ENCODE data around the gene PDE1A. TPM values are rescaled to one million over a fixed set of nuclear protein-coding genes. Genes with fewer than 3 reads are reported as not detected.

PDE1A gene
- total and polyA plus RNA-seq, 3 experiments from 2014 or later = not detected

- H3K4me1 Mint-ChIP-seq = no peaks in the 10 kb centered on the region
- H3K9me3 Mint-ChIP-seq = no peaks in the 10 kb centered on the region
- Histone ChIP-seq H3K4me1 (ENCODE audit: insufficient read depth, low read length) (no peaks in the 10 kb centered on the region), H3K36me3 (ENCODE audit: insufficient read depth, low read length) (no peaks in the 10 kb centered on the region), H3K4me3 (ENCODE audit: low read length) (no peak overlapping the region), H3K27me3 (ENCODE audit: insufficient read depth, low read length, poor library complexity, severe bottlenecking) (no peaks in the 10 kb centered on the region), H3K27ac (ENCODE audit: low read depth, low read length) (no peak overlapping the region), H3K9me3 (ENCODE audit: low read length) (no peaks in the 10 kb centered on the region)
- ChIA-PET POLR2A (no interaction called here), CTCF (no interaction called here)
- H3K27me3 Mint-ChIP-seq = peaks cover 0 to 2% of the 10 kb centered on the region in 2 donors
- no peaks in the 10 kb centered on the region for H3K36me3 Mint-ChIP-seq
- H3K27ac Mint-ChIP-seq = no peak overlapping the region
- no peak for DNase-seq
- no peak overlapping the region for H3K4me3 Mint-ChIP-seq
Measured at GRCh38 chr2:182144041-182144775, 282.6 kb downstream of the PDE1A start.

DNA sequence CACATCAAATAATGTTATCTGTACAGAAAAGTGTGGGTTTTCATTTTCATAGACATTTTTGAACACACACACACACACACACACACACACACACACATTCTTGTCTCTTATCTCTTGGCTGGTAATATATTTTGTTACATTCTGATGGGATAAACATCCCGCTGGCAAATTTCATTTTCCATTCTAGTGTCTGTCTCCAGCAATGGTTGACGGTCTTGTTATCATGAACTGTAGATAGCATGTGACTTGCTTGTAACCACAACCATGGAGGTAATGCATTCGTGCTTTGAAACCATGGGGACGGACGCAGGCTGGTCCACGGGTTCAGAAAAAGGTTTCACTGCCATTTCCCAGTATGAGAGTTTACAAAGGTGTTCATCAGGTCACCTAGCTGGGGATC, 284.8 kb downstream of the PDE1A start:
- Mint-ChIP-seq H3K4me3 (no peak overlapping the region), H3K27ac (no peak overlapping the region), H3K9me3 (no peaks in the 10 kb centered on the region), H3K4me1 (no peaks in the 10 kb centered on the region), H3K36me3 (no peaks in the 10 kb centered on the region), H3K27me3 (peaks cover 1 to 6% of the 10 kb centered on the region in 2 donors)
- H3K27ac ChIP-seq (ENCODE audit: low read depth, low read length) = no peak overlapping the region
- POLR2A ChIA-PET = no interaction called here
- H3K9me3 ChIP-seq (ENCODE audit: low read length) = no peaks in the 10 kb centered on the region
- H3K4me3 ChIP-seq (ENCODE audit: low read length) = no peak overlapping the region
- H3K27me3 ChIP-seq (ENCODE audit: insufficient read depth, low read length, poor library complexity, severe bottlenecking) = no peaks in the 10 kb centered on the region
- no peak for DNase-seq
- no peaks in the 10 kb centered on the region for H3K36me3 ChIP-seq (ENCODE audit: insufficient read depth, low read length)
- CTCF ChIA-PET = no interaction called here
- no peaks in the 10 kb centered on the region for H3K4me1 ChIP-seq (ENCODE audit: insufficient read depth, low read length)

DNA sequence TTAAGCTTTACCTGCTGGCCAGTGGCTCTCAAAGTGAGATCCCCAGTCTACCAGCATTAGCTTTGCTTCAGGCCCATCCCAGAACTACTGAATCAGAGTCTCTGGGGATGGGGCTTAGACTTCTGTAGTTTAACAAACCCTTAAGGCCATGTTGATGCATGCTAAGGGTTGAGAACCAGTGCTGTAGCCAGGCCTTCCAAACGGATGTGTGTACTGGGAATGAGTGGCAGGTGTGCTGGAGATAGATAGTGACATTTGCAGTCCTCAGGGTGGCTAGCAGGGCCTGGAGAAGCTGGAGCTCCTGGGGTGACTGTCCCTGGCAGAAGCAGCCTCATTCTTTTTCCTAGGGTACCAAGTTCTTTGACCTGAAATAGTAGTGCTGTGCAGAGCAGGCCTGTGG, 292.6 kb downstream of the PDE1A start:
- H3K36me3 Mint-ChIP-seq = no peaks in the 10 kb centered on the region
- H3K36me3 ChIP-seq (ENCODE audit: insufficient read depth, low read length) = no peaks in the 10 kb centered on the region
- H3K27me3 Mint-ChIP-seq = peaks cover 5 to 6% of the 10 kb centered on the region in 2 donors
- no peaks in the 10 kb centered on the region for H3K9me3 ChIP-seq (ENCODE audit: low read length)
- CTCF ChIA-PET = no interaction called here
- no peak overlapping the region for H3K27ac ChIP-seq (ENCODE audit: low read depth, low read length)
- H3K27ac Mint-ChIP-seq = no peak overlapping the region
- no peak for DNase-seq
- POLR2A ChIA-PET = no interaction called here
- no peak overlapping the region for H3K4me3 Mint-ChIP-seq
- H3K4me3 ChIP-seq (ENCODE audit: low read length) = no peak overlapping the region
- H3K4me1 ChIP-seq (ENCODE audit: insufficient read depth, low read length) = no peaks in the 10 kb centered on the region
- no peaks in the 10 kb centered on the region for H3K9me3 Mint-ChIP-seq
- no peaks in the 10 kb centered on the region for H3K27me3 ChIP-seq (ENCODE audit: insufficient read depth, low read length, poor library complexity, severe bottlenecking)
- H3K4me1 Mint-ChIP-seq = no peaks in the 10 kb centered on the region

DNA sequence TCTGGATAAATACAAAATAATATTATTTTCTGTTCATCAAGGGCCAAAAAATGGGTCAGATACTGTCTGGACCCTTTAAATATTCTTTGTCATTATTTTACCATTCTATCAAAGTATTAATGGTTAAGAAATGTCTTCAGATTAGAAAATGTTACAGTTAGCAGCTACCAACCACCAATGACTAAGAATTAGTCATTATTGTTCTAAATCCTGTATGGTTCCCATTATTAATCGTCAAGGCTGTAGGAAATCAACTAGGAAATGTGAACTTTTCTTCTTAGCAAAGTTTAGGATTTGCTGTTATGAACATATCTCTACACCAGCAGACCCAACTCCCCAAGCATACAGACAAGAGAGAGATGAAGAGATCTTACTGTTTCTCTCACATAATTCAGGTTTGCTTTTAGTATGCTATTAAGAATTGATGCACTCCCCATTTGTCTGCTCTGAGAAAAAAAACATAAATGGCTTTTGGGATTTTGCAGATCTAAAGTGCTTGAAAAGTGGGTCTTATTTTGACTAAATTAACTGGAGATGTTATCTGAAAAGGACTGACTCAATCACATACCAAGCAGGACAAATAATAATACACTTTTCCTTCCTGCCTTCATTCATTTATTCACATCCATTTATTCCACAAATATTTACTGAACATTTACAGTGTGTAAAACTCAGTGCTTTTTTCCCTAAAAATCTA, 293.5 kb downstream of the PDE1A start:
- H3K27ac ChIP-seq (ENCODE audit: low read depth, low read length) = no peak overlapping the region
- no peaks in the 10 kb centered on the region for H3K36me3 Mint-ChIP-seq
- peaks cover 4 to 9% of the 10 kb centered on the region in 2 donors for H3K27me3 Mint-ChIP-seq
- no peaks in the 10 kb centered on the region for H3K9me3 ChIP-seq (ENCODE audit: low read length)
- no peak for DNase-seq
- no peak overlapping the region for H3K4me3 ChIP-seq (ENCODE audit: low read length)
- no peaks in the 10 kb centered on the region for H3K27me3 ChIP-seq (ENCODE audit: insufficient read depth, low read length, poor library complexity, severe bottlenecking)
- no peaks in the 10 kb centered on the region for H3K4me1 ChIP-seq (ENCODE audit: insufficient read depth, low read length)
- POLR2A ChIA-PET = no interaction called here
- H3K4me1 Mint-ChIP-seq = no peaks in the 10 kb centered on the region
- H3K27ac Mint-ChIP-seq = no peak overlapping the region
- H3K4me3 Mint-ChIP-seq = no peak overlapping the region
- H3K36me3 ChIP-seq (ENCODE audit: insufficient read depth, low read length) = no peaks in the 10 kb centered on the region
- CTCF ChIA-PET = no interaction called here
- H3K9me3 Mint-ChIP-seq = no peaks in the 10 kb centered on the region

DNA sequence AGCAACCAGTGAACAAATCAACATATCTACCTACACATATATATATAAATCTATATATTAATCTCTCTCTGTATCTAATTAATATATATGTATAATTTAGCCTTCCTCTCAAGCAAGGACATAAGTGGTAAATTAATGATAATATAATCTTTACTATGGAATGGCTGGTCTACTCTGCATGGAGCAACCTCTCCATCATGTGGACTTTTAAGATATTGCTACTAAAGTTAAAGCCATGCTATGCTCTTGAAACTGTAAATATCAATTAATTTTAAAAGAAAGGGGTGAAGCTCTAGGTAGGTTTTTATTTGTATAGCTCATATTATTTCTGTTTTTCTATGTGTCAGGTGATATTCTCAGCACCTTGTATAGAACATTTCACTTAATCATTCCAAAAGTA, 294.2 kb downstream of the PDE1A start:
- H3K4me1 ChIP-seq (ENCODE audit: insufficient read depth, low read length) = no peaks in the 10 kb centered on the region
- no peak overlapping the region for H3K27ac ChIP-seq (ENCODE audit: low read depth, low read length)
- no peaks in the 10 kb centered on the region for H3K36me3 ChIP-seq (ENCODE audit: insufficient read depth, low read length)
- ChIA-PET POLR2A (no interaction called here), CTCF (no interaction called here)
- Mint-ChIP-seq H3K36me3 (no peaks in the 10 kb centered on the region), H3K4me1 (no peaks in the 10 kb centered on the region), H3K9me3 (no peaks in the 10 kb centered on the region), H3K27ac (no peak overlapping the region), H3K4me3 (no peak overlapping the region), H3K27me3 (peaks cover 5 to 10% of the 10 kb centered on the region in 2 donors)
- DNase-seq = no peak
- no peaks in the 10 kb centered on the region for H3K27me3 ChIP-seq (ENCODE audit: insufficient read depth, low read length, poor library complexity, severe bottlenecking)
- no peak overlapping the region for H3K4me3 ChIP-seq (ENCODE audit: low read length)
- H3K9me3 ChIP-seq (ENCODE audit: low read length) = no peaks in the 10 kb centered on the region

- Histone ChIP-seq H3K36me3 (ENCODE audit: insufficient read depth, low read length) (no peaks in the 10 kb centered on the region), H3K4me3 (ENCODE audit: low read length) (no peak overlapping the region), H3K27me3 (ENCODE audit: insufficient read depth, low read length, poor library complexity, severe bottlenecking) (no peaks in the 10 kb centered on the region), H3K27ac (ENCODE audit: low read depth, low read length) (no peak overlapping the region), H3K9me3 (ENCODE audit: low read length) (no peaks in the 10 kb centered on the region), H3K4me1 (ENCODE audit: insufficient read depth, low read length) (no peaks in the 10 kb centered on the region)
- H3K9me3 Mint-ChIP-seq = peaks cover 0 to 9% (median 7%) of the 10 kb centered on the region in 5 donors
- DNase-seq = no peak
- H3K27ac Mint-ChIP-seq = no peak overlapping the region
- H3K4me3 Mint-ChIP-seq = no peak overlapping the region
- peaks cover 10 to 17% of the 10 kb centered on the region in 2 donors for H3K27me3 Mint-ChIP-seq
- no peaks in the 10 kb centered on the region for H3K4me1 Mint-ChIP-seq
- ChIA-PET POLR2A (no interaction called here), CTCF (no interaction called here)
- no peaks in the 10 kb centered on the region for H3K36me3 Mint-ChIP-seq
Measured at GRCh38 chr2:182128821-182129707, 297.8 kb downstream of the PDE1A start.

- no peak overlapping the region for H3K4me3 Mint-ChIP-seq
- peaks cover 0 to 3% (median 0%) of the 10 kb centered on the region in 5 donors for H3K9me3 Mint-ChIP-seq
- Histone ChIP-seq H3K4me3 (ENCODE audit: low read length) (no peak overlapping the region), H3K27ac (ENCODE audit: low read depth, low read length) (no peak overlapping the region), H3K4me1 (ENCODE audit: insufficient read depth, low read length) (no peaks in the 10 kb centered on the region), H3K9me3 (ENCODE audit: low read length) (no peaks in the 10 kb centered on the region), H3K27me3 (ENCODE audit: insufficient read depth, low read length, poor library complexity, severe bottlenecking) (no peaks in the 10 kb centered on the region), H3K36me3 (ENCODE audit: insufficient read depth, low read length) (no peaks in the 10 kb centered on the region)
- no peaks in the 10 kb centered on the region for H3K4me1 Mint-ChIP-seq
- H3K27ac Mint-ChIP-seq = no peak overlapping the region
- DNase-seq = no peak
- ChIA-PET POLR2A (no interaction called here), CTCF (no interaction called here)
- no peaks in the 10 kb centered on the region for H3K36me3 Mint-ChIP-seq
- no peaks in the 10 kb centered on the region for H3K27me3 Mint-ChIP-seq
Measured at GRCh38 chr2:182117196-182117595, 309.6 kb downstream of the PDE1A start.

DNA sequence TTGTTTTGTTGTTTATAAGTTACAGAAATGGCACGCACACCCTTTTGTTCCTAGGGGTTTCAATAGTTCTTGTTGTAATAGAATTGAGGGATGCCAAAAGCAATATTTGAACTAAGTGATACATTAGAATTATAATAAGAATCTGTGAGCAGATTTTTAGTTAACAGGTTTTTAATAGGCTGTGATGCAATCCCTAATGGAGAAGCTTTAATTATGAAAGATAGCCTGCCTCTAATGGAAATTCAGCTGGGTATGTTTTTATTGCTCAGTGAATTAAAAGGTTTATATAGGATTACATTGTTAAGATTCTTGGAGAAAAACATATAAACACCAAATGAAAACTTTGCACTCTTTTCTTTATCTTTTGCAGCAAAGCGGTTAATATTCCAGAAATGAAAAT, 310.1 kb downstream of the PDE1A start:
- Histone ChIP-seq H3K4me3 (ENCODE audit: low read length) (no peak overlapping the region), H3K27ac (ENCODE audit: low read depth, low read length) (no peak overlapping the region), H3K9me3 (ENCODE audit: low read length) (no peaks in the 10 kb centered on the region), H3K27me3 (ENCODE audit: insufficient read depth, low read length, poor library complexity, severe bottlenecking) (no peaks in the 10 kb centered on the region), H3K4me1 (ENCODE audit: insufficient read depth, low read length) (no peaks in the 10 kb centered on the region), H3K36me3 (ENCODE audit: insufficient read depth, low read length) (no peaks in the 10 kb centered on the region)
- Mint-ChIP-seq H3K27me3 (peaks cover 0 to 4% of the 10 kb centered on the region in 2 donors), H3K9me3 (peaks cover 0 to 2% (median 0%) of the 10 kb centered on the region in 5 donors), H3K4me3 (no peak overlapping the region), H3K4me1 (no peaks in the 10 kb centered on the region), H3K27ac (no peak overlapping the region), H3K36me3 (no peaks in the 10 kb centered on the region)
- ChIA-PET POLR2A (no interaction called here), CTCF (no interaction called here)
- no peak for DNase-seq
